Right lobe of liver (tissue), 6 donors: ENCODE measurements around the gene PGAP6. TPM values are rescaled to one million over a fixed set of nuclear protein-coding genes. Genes with fewer than 3 reads are reported as not detected.
"Not testable (repeated sequence)": the region's sequence is repeated elsewhere in the genome, so short reads cannot be mapped to it uniquely, and the experiment has no call there.

Source experiments
- ATAC-seq, 4 donors: fragments of 200-7000 bp; cut with Tn5 transposase; one replicate each; pipeline ENCODE4 v1.9.1; 2020; ENCODE audit warnings: mild to moderate bottlenecking in 4 of 4, moderate library complexity in 4 of 4
- DNase-seq, 3 donors: peaks; one replicate each; pipeline ENCODE4 v3.0.0-alpha.2; 2020
- H3K27ac ChIP-seq, 3 donors: fragments of 200-600 bp; one replicate each; pipeline ENCODE4 v1.8.0; 2022
- H3K27me3 ChIP-seq, 2 donors: fragments of 200-600 bp; one replicate each; pipeline ENCODE4 v1.8.0; 2022
- H3K36me3 ChIP-seq, 4 donors: fragments of 200-600 bp; sonication (generic) in 1 of 4; one replicate each; pipeline versions ENCODE4 v1.5.1 to v1.8.0; 2017 to 2022; ENCODE audit warnings: control low read depth in 1 of 4
- H3K4me1 ChIP-seq, 4 donors: fragments of 200-600 bp; sonication (generic) in 1 of 4; one replicate each; pipeline versions ENCODE4 v1.5.1 to v1.8.0; 2017 to 2022; ENCODE audit warnings: control low read depth in 1 of 4
- H3K4me3 ChIP-seq, 3 donors: fragments of 200-600 bp; one replicate each; pipeline ENCODE4 v1.8.0; 2022
- H3K9me3 ChIP-seq, 4 donors: fragments of 200-600 bp; sonication (generic) in 1 of 4; one replicate each; pipeline versions ENCODE4 v1.5.1 to v1.8.0; 2017 to 2022; ENCODE audit warnings: control low read depth in 1 of 4
- CTCF ChIP-seq, 4 donors: fragments of 200-600 bp in 3 of 4; fragments of 450-650 bp in 1 of 4; IDR thresholded peaks; one replicate each; pipeline versions ENCODE4 v1.5.1 to v1.8.0; 2016 to 2022; ENCODE audit warnings: antibody characterized with exemption in 4 of 4, mild to moderate bottlenecking in 2 of 4
- POLR2A ChIP-seq: fragments of 450-650 bp; IDR thresholded peaks from one replicate; pipeline ENCODE4 v1.6.1; 2017; ENCODE audit warnings: antibody characterized with exemption, mild to moderate bottlenecking
- WGBS: methylation state at CpG from one replicate; pipeline ENCODE4 v1.1.6; 2018; ENCODE audit warnings: low coverage, low lambda C conversion rate; ENCODE audit not compliant: insufficient coverage; ENCODE audit errors: missing lambda C conversion rate; 5-methylcytosine and 5-hydroxymethylcytosine counted together
- intact Hi-C, 2 donors: fragments of 100-400 bp; cut with DNase I; formaldehyde crosslinking; loops; one replicate each; pipeline versions ENCODE4 v1.11.2 to v1.14.1; 2022
- total RNA-seq, 6 experiments: library from RNA; depleted of rRNA in 2 of 6; stranded (reverse); fragments of >200 nt in 2 of 6; fragmentation: NEBNext Ultra II Directional in 3 of 6; extraction: Animal tissue kit (Norgen Biotek cat#: 25700) in 3 of 6; gene quantifications; one replicate each; pipeline versions ENCODE4 v1.1.0 to v1.2.4, GENCODE V29; 2016 to 2023
- donor health status: DM: no; HTN: yes; CAD: no.
- donor health status: DM: no; HTN: no; CAD: no.
- donor health status: DM: no; HTN: no; CAD: no.
- donor health status: DM: no; HTN: yes; CAD: no.
- donor health status: DM: no; HTN: yes; CAD: no.

Gene PGAP6
- total RNA-seq, 6 experiments from 2014 or later, result 24.3 to 44.6 (median 28.0) TPM

- H3K27me3 ChIP-seq, result no peaks in the 10 kb centered on the region
- H3K4me1 ChIP-seq, result peaks cover 0 to 5% (median 0%) of the 10 kb centered on the region in 4 donors
- DNase-seq (peak in 2 of 3 donors; percentile 49 to 55), ATAC-seq (no peak)
- H3K9me3 ChIP-seq, result no peaks in the 10 kb centered on the region
- no peak for TF ChIP-seq CTCF (IDR thresholded peaks at IDR 0.05)
- no peak for TF ChIP-seq POLR2A
- WGBS, result 80% methylated on average over 1 of the region's 16 CpGs
- H3K27ac ChIP-seq, result no peak overlapping the region
- no peak overlapping the region for H3K4me3 ChIP-seq
- H3K36me3 ChIP-seq, result peaks cover 0 to 6% (median 0%) of the 10 kb centered on the region in 4 donors
- intact Hi-C loops, result no loop called here
Measured at GRCh38 chr16:379183-379960, 2.4 kb downstream of the PGAP6 start.

GRCh38 chr16:378821-379182 lies 3.0 kb downstream of the PGAP6 start:
- 48% methylated on average over 2 of the region's 14 CpGs for WGBS
- Histone ChIP-seq H3K36me3 (peaks cover 0 to 6% (median 0%) of the 10 kb centered on the region in 4 donors), H3K9me3 (no peaks in the 10 kb centered on the region), H3K4me3 (no peak overlapping the region), H3K27ac (no peak overlapping the region), H3K4me1 (peaks cover 0 to 5% (median 0%) of the 10 kb centered on the region in 4 donors), H3K27me3 (no peaks in the 10 kb centered on the region)
- no peak for TF ChIP-seq CTCF (IDR thresholded peaks at IDR 0.05)
- intact Hi-C loops, result no loop called here
- peak in 2 of 3 donors; percentile 46 for DNase-seq
- ATAC-seq, result no peak

GRCh38 chr16:378113-378820 lies 3.5 kb downstream of the PGAP6 start:
- ATAC-seq, DNase-seq, H3K4me3 ChIP-seq, H3K4me1 ChIP-seq, H3K27ac ChIP-seq, H3K9me3 ChIP-seq, intact Hi-C loops, H3K27me3 ChIP-seq, H3K36me3 ChIP-seq: not testable (repeated sequence)
- 82% methylated on average over 22 of the region's 36 CpGs for WGBS

GRCh38 chr16:377419-377951 lies 4.3 kb downstream of the PGAP6 start:
- DNase-seq (peak in 1 of 3 donors; percentile 24), ATAC-seq (no peak)
- no peak for TF ChIP-seq CTCF (IDR thresholded peaks at IDR 0.05)
- no peak for TF ChIP-seq POLR2A
- H3K9me3 ChIP-seq, result no peaks in the 10 kb centered on the region
- no peaks in the 10 kb centered on the region for H3K4me1 ChIP-seq
- WGBS, result 83% methylated on average over 7 of the region's 42 CpGs
- H3K36me3 ChIP-seq, result peaks cover 0 to 11% (median 0%) of the 10 kb centered on the region in 4 donors
- no peak overlapping the region for H3K4me3 ChIP-seq
- H3K27me3 ChIP-seq, result no peaks in the 10 kb centered on the region
- intact Hi-C loops, result no loop called here
- no peak overlapping the region for H3K27ac ChIP-seq
